Rectal smooth muscle tissue (tissue), 1 donor: ENCODE results near the gene CCM2.

ENCODE experiments used
- H3K27ac ChIP-seq: one replicate; pipeline ENCODE4 v1.7.0; 2013; ENCODE audit warnings: low read depth, low read length, inconsistent platforms
- H3K27me3 ChIP-seq: one replicate; pipeline ENCODE4 v1.7.0; 2013; ENCODE audit warnings: low read length; ENCODE audit not compliant: control insufficient read depth, insufficient read depth
- H3K36me3 ChIP-seq: one replicate; pipeline ENCODE4 v1.7.0; 2013; ENCODE audit warnings: low read length; ENCODE audit not compliant: control insufficient read depth, insufficient read depth
- H3K4me1 ChIP-seq: one replicate; pipeline ENCODE4 v1.7.0; 2013; ENCODE audit warnings: low read length; ENCODE audit not compliant: control insufficient read depth, insufficient read depth
- H3K4me3 ChIP-seq: one replicate; pipeline ENCODE4 v1.7.0; 2013; ENCODE audit warnings: low read length
- H3K9ac ChIP-seq: one replicate; pipeline ENCODE4 v1.7.0; 2013; ENCODE audit warnings: low read length

The CCM2 gene

GRCh38 chr7:45036796-45037195, 36.8 kb downstream of the CCM2 start:
- Histone ChIP-seq H3K4me1 (no peaks in the 10 kb centered on the region), H3K27me3 (no peaks in the 10 kb centered on the region), H3K4me3 (no peak overlapping the region), H3K9ac (no peak overlapping the region), H3K36me3 (peaks cover 19% of the 10 kb centered on the region), H3K27ac (no peak overlapping the region)

- H3K27ac ChIP-seq: no peak overlapping the region
- no peak overlapping the region for H3K9ac ChIP-seq
- no peaks in the 10 kb centered on the region for H3K4me1 ChIP-seq
- no peak overlapping the region for H3K4me3 ChIP-seq
- H3K36me3 ChIP-seq: peaks cover 23% of the 10 kb centered on the region
- H3K27me3 ChIP-seq: no peaks in the 10 kb centered on the region
These were observed 37.9 kb downstream of the CCM2 start for GRCh38 chr7:45037876-45038275.

- H3K36me3 ChIP-seq: peaks cover 23% of the 10 kb centered on the region
These were observed 39.1 kb downstream of the CCM2 start for GRCh38 chr7:45039106-45039505.

GRCh38 chr7:45044338-45044737, 44.3 kb downstream of the CCM2 start:
- H3K4me3 ChIP-seq: no peak overlapping the region
- H3K4me1 ChIP-seq: no peaks in the 10 kb centered on the region
- H3K36me3 ChIP-seq: peaks cover 11% of the 10 kb centered on the region
- H3K27me3 ChIP-seq: no peaks in the 10 kb centered on the region
- H3K27ac ChIP-seq: no peak overlapping the region
- no peak overlapping the region for H3K9ac ChIP-seq

More at GRCh38 chr7:45039106-45039505, 39.1 kb downstream of the CCM2 start:
- Histone ChIP-seq H3K27ac (no peak overlapping the region), H3K4me3 (no peak overlapping the region), H3K9ac (no peak overlapping the region), H3K27me3 (no peaks in the 10 kb centered on the region), H3K4me1 (no peaks in the 10 kb centered on the region)

- H3K27me3 ChIP-seq: no peaks in the 10 kb centered on the region
- no peaks in the 10 kb centered on the region for H3K36me3 ChIP-seq
- H3K27ac ChIP-seq: no peak overlapping the region
- no peak overlapping the region for H3K9ac ChIP-seq
- H3K4me3 ChIP-seq: no peak overlapping the region
- no peaks in the 10 kb centered on the region for H3K4me1 ChIP-seq
These were observed 48.7 kb downstream of the CCM2 start for GRCh38 chr7:45048748-45049147.

GRCh38 chr7:45050198-45050597, 50.2 kb downstream of the CCM2 start:
- Histone ChIP-seq H3K9ac (no peak overlapping the region), H3K36me3 (no peaks in the 10 kb centered on the region), H3K4me3 (no peak overlapping the region), H3K4me1 (no peaks in the 10 kb centered on the region), H3K27ac (no peak overlapping the region), H3K27me3 (no peaks in the 10 kb centered on the region)

- Histone ChIP-seq H3K4me1 (no peaks in the 10 kb centered on the region), H3K27me3 (no peaks in the 10 kb centered on the region), H3K36me3 (no peaks in the 10 kb centered on the region)
These were observed 52.0 kb downstream of the CCM2 start for GRCh38 chr7:45052011-45052410.

GRCh38 chr7:45053401-45053800, 53.4 kb downstream of the CCM2 start:
- Histone ChIP-seq H3K4me1 (no peaks in the 10 kb centered on the region), H3K36me3 (no peaks in the 10 kb centered on the region), H3K9ac (no peak overlapping the region), H3K27me3 (no peaks in the 10 kb centered on the region), H3K27ac (no peak overlapping the region), H3K4me3 (no peak overlapping the region)

More at GRCh38 chr7:45052011-45052410, 52.0 kb downstream of the CCM2 start:
- H3K4me3 ChIP-seq: no peak overlapping the region
- H3K27ac ChIP-seq: no peak overlapping the region
- H3K9ac ChIP-seq: no peak overlapping the region

- Histone ChIP-seq H3K9ac (no peak overlapping the region), H3K27me3 (no peaks in the 10 kb centered on the region), H3K36me3 (no peaks in the 10 kb centered on the region), H3K4me3 (no peak overlapping the region), H3K4me1 (no peaks in the 10 kb centered on the region), H3K27ac (no peak overlapping the region)
These were observed 53.9 kb downstream of the CCM2 start for GRCh38 chr7:45053941-45054340.

GRCh38 chr7:45054442-45054841, 54.4 kb downstream of the CCM2 start:
- no peaks in the 10 kb centered on the region for H3K36me3 ChIP-seq
- no peaks in the 10 kb centered on the region for H3K4me1 ChIP-seq
- no peak overlapping the region for H3K9ac ChIP-seq
- H3K27me3 ChIP-seq: no peaks in the 10 kb centered on the region
- H3K4me3 ChIP-seq: no peak overlapping the region
- no peak overlapping the region for H3K27ac ChIP-seq

GRCh38 chr7:45055016-45055415, 55.0 kb downstream of the CCM2 start:
- Histone ChIP-seq H3K27me3 (no peaks in the 10 kb centered on the region), H3K4me3 (no peak overlapping the region), H3K9ac (no peak overlapping the region), H3K27ac (no peak overlapping the region), H3K4me1 (no peaks in the 10 kb centered on the region), H3K36me3 (no peaks in the 10 kb centered on the region)

GRCh38 chr7:45055594-45056219, 55.7 kb downstream of the CCM2 start:
- no peaks in the 10 kb centered on the region for H3K4me1 ChIP-seq
- H3K27ac ChIP-seq: no peak overlapping the region
- no peak overlapping the region for H3K9ac ChIP-seq
- H3K36me3 ChIP-seq: no peaks in the 10 kb centered on the region
- H3K27me3 ChIP-seq: no peaks in the 10 kb centered on the region
- H3K4me3 ChIP-seq: no peak overlapping the region

- Histone ChIP-seq H3K27ac (no peak overlapping the region), H3K9ac (no peak overlapping the region), H3K27me3 (no peaks in the 10 kb centered on the region), H3K4me1 (no peaks in the 10 kb centered on the region), H3K36me3 (no peaks in the 10 kb centered on the region), H3K4me3 (no peak overlapping the region)
These were observed 57.9 kb downstream of the CCM2 start for GRCh38 chr7:45057878-45058277.
